ENCODE measurements around the gene ADAMTSL1. TPM values are rescaled to one million over a fixed set of nuclear protein-coding genes. Genes with fewer than 3 reads are reported as not detected.

ADAMTSL1 gene
- polyA plus RNA-seq, 1 donor = 3.6 TPM

DNA sequence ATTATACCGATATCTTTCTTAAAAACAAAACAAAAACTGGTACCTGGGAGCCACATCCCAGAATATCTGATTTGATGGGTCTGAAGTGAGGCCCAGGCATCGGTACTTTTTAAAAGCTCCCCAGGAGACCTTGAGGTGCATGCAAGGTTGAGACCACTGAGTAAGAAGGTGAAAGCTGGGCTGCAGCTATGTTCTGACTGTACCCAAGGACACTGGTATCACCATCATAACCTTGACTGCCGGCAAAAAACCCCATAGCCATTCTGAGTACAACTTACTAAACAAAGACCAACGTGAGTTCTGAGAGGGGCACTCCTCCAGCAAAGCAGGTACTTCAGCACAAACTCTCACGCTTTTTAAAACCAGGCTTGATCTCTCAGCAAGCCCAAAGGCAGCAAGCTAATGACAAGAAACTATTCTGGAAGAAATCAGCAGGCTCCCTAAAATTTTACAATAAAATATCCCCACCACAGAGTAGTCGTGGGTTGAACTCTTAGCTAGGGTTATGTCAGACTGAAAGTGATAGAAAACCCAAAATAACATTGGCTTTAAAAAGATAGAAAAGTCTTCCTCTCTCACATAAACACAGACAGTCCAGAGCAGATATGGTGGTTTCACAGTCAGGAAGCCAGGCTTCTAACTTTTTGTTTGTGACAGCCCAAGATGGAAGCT is 295.1 kb downstream of the ADAMTSL1 start:
- Histone ChIP-seq H3K27me3 (ENCODE audit: control insufficient read depth, insufficient read depth, low read length) (peaks cover 3% of the 10 kb centered on the region), H3K4me3 (ENCODE audit: low read length) (no peak overlapping the region), H3K27ac (ENCODE audit: low read length) (no peak overlapping the region), H3K36me3 (ENCODE audit: control insufficient read depth, insufficient read depth, low read length) (no peaks in the 10 kb centered on the region), H3K9me3 (ENCODE audit: control insufficient read depth, low read depth, low read length) (no peaks in the 10 kb centered on the region), H3K4me1 (ENCODE audit: control insufficient read depth, insufficient read depth, low read length) (no peaks in the 10 kb centered on the region)
- no peak for DNase-seq
- no CpG with 5 or more reads among the region's 6 CpGs for WGBS (ENCODE audit: insufficient coverage, low lambda C conversion rate)

DNA sequence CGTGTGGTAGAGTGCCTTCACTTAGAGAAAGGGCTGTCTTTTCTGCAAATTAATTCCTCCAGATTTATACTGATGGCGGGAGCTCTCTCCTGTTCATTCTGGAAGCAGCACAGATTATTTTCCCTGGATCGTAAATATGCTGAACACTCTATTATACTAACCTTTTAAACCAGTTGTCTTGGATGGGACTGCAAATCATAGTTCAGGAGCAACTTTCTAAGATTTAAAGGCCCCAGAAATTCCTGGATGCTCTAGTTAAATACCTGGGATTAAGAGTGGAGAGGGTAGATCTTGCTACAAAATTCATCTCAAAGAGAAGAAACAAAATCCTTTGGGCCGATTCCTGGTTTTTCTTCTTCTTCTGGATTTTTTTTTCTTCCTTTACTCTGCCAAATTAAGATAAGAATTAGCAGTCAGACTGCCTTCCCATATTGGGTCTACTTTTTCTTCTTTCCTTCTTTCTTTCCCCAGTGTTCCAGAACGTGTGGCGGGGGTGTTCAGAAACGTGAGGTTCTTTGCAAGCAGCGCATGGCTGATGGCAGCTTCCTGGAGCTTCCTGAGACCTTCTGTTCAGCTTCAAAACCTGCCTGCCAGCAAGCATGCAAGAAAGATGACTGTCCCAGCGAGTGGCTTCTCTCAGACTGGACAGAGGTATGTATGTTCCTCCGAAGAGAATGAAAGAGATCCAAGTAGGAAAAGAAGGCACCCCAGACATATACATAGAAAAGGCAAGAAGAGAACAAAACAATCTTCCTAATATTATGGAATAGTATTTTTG is 296.4 kb downstream of the ADAMTSL1 start:
- Histone ChIP-seq H3K27me3 (ENCODE audit: control insufficient read depth, insufficient read depth, low read length) (peaks cover 3% of the 10 kb centered on the region), H3K27ac (ENCODE audit: low read length) (no peak overlapping the region)
- no CpG with 5 or more reads among the region's 10 CpGs for WGBS (ENCODE audit: insufficient coverage, low lambda C conversion rate)

DNA sequence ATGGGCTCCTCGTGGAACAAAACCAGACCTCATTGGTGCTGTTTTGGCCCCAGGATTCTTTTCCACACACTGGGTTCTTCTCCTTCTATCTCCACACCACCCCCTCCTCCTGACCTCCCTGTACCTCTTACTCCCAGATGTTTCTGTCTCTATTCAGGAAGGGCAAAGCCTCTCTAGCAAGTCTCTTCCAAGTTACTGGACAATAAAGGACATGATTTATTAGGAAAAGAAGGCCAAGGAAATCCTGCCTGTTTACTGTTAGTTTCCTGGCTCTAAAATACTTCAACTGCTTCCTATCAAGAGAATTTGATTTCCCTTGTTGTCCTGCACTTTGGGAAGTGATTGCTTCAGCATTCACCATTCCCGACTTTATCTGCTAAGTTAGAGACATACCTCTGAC is 297.1 kb downstream of the ADAMTSL1 start:
- no peaks in the 10 kb centered on the region for H3K9me3 ChIP-seq (ENCODE audit: control insufficient read depth, low read depth, low read length)
- no peak overlapping the region for H3K27ac ChIP-seq (ENCODE audit: low read length)
- 100% methylated on average over 2 of the region's 2 CpGs for WGBS (ENCODE audit: insufficient coverage, low lambda C conversion rate)
- H3K36me3 ChIP-seq (ENCODE audit: control insufficient read depth, insufficient read depth, low read length) = no peaks in the 10 kb centered on the region
- DNase-seq = no peak
- no peaks in the 10 kb centered on the region for H3K4me1 ChIP-seq (ENCODE audit: control insufficient read depth, insufficient read depth, low read length)
- peaks cover 3% of the 10 kb centered on the region for H3K27me3 ChIP-seq (ENCODE audit: control insufficient read depth, insufficient read depth, low read length)
- no peak overlapping the region for H3K4me3 ChIP-seq (ENCODE audit: low read length)

More for the DNA sequence above, 296.4 kb downstream of the ADAMTSL1 start:
- no peak overlapping the region for H3K4me3 ChIP-seq (ENCODE audit: low read length)
- no peak for DNase-seq
- H3K36me3 ChIP-seq (ENCODE audit: control insufficient read depth, insufficient read depth, low read length) = no peaks in the 10 kb centered on the region
- no peaks in the 10 kb centered on the region for H3K9me3 ChIP-seq (ENCODE audit: control insufficient read depth, low read depth, low read length)
- no peaks in the 10 kb centered on the region for H3K4me1 ChIP-seq (ENCODE audit: control insufficient read depth, insufficient read depth, low read length)

DNA sequence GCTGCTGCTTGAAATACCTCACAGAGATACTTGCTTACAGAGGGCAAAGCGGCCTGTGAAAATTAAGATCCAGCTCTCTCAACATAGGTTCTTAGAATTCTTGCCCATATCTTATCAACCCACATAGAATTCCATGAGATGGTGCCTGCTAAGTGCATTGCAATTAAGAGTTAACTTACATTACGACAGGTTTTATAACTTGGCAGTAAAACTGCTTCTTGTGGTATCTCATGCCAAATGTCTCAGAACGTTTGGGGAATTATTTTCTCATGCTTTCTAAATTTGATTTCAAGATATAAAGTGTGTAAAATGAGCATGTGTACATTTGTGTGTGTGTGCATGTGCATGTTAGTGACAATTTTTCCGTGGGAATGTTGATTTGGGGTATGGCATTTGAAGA is 297.8 kb downstream of the ADAMTSL1 start:
- H3K9me3 ChIP-seq (ENCODE audit: control insufficient read depth, low read depth, low read length) = peaks cover 2% of the 10 kb centered on the region
- no peaks in the 10 kb centered on the region for H3K36me3 ChIP-seq (ENCODE audit: control insufficient read depth, insufficient read depth, low read length)
- no peak for DNase-seq
- no peak overlapping the region for H3K27ac ChIP-seq (ENCODE audit: low read length)
- no peaks in the 10 kb centered on the region for H3K4me1 ChIP-seq (ENCODE audit: control insufficient read depth, insufficient read depth, low read length)
- peaks cover 3% of the 10 kb centered on the region for H3K27me3 ChIP-seq (ENCODE audit: control insufficient read depth, insufficient read depth, low read length)
- H3K4me3 ChIP-seq (ENCODE audit: low read length) = no peak overlapping the region
- WGBS (ENCODE audit: insufficient coverage, low lambda C conversion rate) = 25% methylated on average over 2 of the region's 4 CpGs

- Histone ChIP-seq H3K27me3 (ENCODE audit: control insufficient read depth, insufficient read depth, low read length) (no peaks in the 10 kb centered on the region), H3K27ac (ENCODE audit: low read length) (no peak overlapping the region), H3K4me1 (ENCODE audit: control insufficient read depth, insufficient read depth, low read length) (no peaks in the 10 kb centered on the region), H3K4me3 (ENCODE audit: low read length) (no peak overlapping the region), H3K36me3 (ENCODE audit: control insufficient read depth, insufficient read depth, low read length) (no peaks in the 10 kb centered on the region), H3K9me3 (ENCODE audit: control insufficient read depth, low read depth, low read length) (peaks cover 11% of the 10 kb centered on the region)
- WGBS (ENCODE audit: insufficient coverage, low lambda C conversion rate) = no CpG with 5 or more reads among the region's 1 CpG
- DNase-seq = no peak
Observed at GRCh38 chr9:18775241-18775640, 301.3 kb downstream of the ADAMTSL1 start.

- no peaks in the 10 kb centered on the region for H3K4me1 ChIP-seq (ENCODE audit: control insufficient read depth, insufficient read depth, low read length)
- H3K27me3 ChIP-seq (ENCODE audit: control insufficient read depth, insufficient read depth, low read length) = no peaks in the 10 kb centered on the region
- H3K9me3 ChIP-seq (ENCODE audit: control insufficient read depth, low read depth, low read length) = peaks cover 11% of the 10 kb centered on the region
- H3K36me3 ChIP-seq (ENCODE audit: control insufficient read depth, insufficient read depth, low read length) = no peaks in the 10 kb centered on the region
- no peak overlapping the region for H3K4me3 ChIP-seq (ENCODE audit: low read length)
- WGBS (ENCODE audit: insufficient coverage, low lambda C conversion rate) = 27% methylated on average over 2 of the region's 6 CpGs
- no peak overlapping the region for H3K27ac ChIP-seq (ENCODE audit: low read length)
- no peak for DNase-seq
Observed at GRCh38 chr9:18775930-18776329, 302.0 kb downstream of the ADAMTSL1 start.

DNA sequence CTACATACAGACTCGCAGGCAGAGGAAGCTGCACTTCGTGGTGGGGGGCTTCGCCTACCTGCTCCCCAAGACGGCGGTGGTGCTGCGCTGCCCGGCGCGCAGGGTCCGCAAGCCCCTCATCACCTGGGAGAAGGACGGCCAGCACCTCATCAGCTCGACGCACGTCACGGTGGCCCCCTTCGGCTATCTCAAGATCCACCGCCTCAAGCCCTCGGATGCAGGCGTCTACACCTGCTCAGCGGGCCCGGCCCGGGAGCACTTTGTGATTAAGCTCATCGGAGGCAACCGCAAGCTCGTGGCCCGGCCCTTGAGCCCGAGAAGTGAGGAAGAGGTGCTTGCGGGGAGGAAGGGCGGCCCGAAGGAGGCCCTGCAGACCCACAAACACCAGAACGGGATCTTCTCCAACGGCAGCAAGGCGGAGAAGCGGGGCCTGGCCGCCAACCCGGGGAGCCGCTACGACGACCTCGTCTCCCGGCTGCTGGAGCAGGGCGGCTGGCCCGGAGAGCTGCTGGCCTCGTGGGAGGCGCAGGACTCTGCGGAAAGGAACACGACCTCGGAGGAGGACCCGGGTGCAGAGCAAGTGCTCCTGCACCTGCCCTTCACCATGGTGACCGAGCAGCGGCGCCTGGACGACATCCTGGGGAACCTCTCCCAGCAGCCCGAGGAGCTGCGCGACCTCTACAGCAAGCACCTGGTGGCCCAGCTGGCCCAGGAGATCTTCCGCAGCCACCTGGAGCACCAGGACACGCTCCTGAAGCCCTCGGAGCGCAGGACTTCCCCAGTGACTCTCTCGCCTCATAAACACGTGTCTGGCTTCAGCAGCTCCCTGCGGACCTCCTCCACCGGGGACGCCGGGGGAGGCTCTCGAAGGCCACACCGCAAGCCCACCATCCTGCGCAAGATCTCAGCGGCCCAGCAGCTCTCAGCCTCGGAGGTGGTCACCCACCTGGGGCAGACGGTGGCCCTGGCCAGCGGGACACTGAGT is 303.2 kb downstream of the ADAMTSL1 start:
- Histone ChIP-seq H3K4me1 (ENCODE audit: control insufficient read depth, insufficient read depth, low read length) (no peaks in the 10 kb centered on the region), H3K9me3 (ENCODE audit: control insufficient read depth, low read depth, low read length) (peaks cover 11% of the 10 kb centered on the region), H3K36me3 (ENCODE audit: control insufficient read depth, insufficient read depth, low read length) (no peaks in the 10 kb centered on the region), H3K4me3 (ENCODE audit: low read length) (no peak overlapping the region), H3K27me3 (ENCODE audit: control insufficient read depth, insufficient read depth, low read length) (no peaks in the 10 kb centered on the region), H3K27ac (ENCODE audit: low read length) (no peak overlapping the region)
- no peak for DNase-seq
- no CpG with 5 or more reads among the region's 73 CpGs for WGBS (ENCODE audit: insufficient coverage, low lambda C conversion rate)

DNA sequence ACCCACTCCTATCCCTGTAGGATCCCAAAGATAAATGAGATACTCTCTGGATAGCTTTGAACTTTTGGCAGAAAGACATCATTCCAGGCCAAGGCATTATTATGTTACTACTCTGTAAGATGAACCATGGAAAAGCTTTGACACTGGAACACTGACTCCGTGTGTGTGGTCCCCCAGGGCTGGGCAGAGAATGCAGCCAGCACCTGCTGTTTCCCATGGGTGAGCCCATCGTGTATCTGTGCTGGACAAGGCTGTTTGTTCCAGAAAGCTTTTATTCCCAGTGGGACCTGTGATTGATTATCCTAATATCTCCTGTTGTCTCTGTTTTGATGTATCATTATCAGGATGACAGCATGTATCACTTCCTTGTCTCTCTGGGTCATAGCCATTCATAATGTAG is 304.2 kb downstream of the ADAMTSL1 start:
- no peaks in the 10 kb centered on the region for H3K4me1 ChIP-seq (ENCODE audit: control insufficient read depth, insufficient read depth, low read length)
- no peaks in the 10 kb centered on the region for H3K27me3 ChIP-seq (ENCODE audit: control insufficient read depth, insufficient read depth, low read length)
- no CpG with 5 or more reads among the region's 2 CpGs for WGBS (ENCODE audit: insufficient coverage, low lambda C conversion rate)
- no peak overlapping the region for H3K4me3 ChIP-seq (ENCODE audit: low read length)
- H3K9me3 ChIP-seq (ENCODE audit: control insufficient read depth, low read depth, low read length) = peaks cover 11% of the 10 kb centered on the region
- H3K36me3 ChIP-seq (ENCODE audit: control insufficient read depth, insufficient read depth, low read length) = no peaks in the 10 kb centered on the region
- no peak for DNase-seq
- no peak overlapping the region for H3K27ac ChIP-seq (ENCODE audit: low read length)

GRCh38 chr9:18778846-18779245 is 304.9 kb downstream of the ADAMTSL1 start:
- no peaks in the 10 kb centered on the region for H3K36me3 ChIP-seq (ENCODE audit: control insufficient read depth, insufficient read depth, low read length)
- DNase-seq = no peak
- H3K27me3 ChIP-seq (ENCODE audit: control insufficient read depth, insufficient read depth, low read length) = no peaks in the 10 kb centered on the region
- 93% methylated on average over 2 of the region's 2 CpGs for WGBS (ENCODE audit: insufficient coverage, low lambda C conversion rate)
- H3K9me3 ChIP-seq (ENCODE audit: control insufficient read depth, low read depth, low read length) = peaks cover 11% of the 10 kb centered on the region
- H3K4me3 ChIP-seq (ENCODE audit: low read length) = no peak overlapping the region
- H3K27ac ChIP-seq (ENCODE audit: low read length) = no peak overlapping the region
- H3K4me1 ChIP-seq (ENCODE audit: control insufficient read depth, insufficient read depth, low read length) = no peaks in the 10 kb centered on the region

GRCh38 chr9:18783909-18784308 is 310.0 kb downstream of the ADAMTSL1 start:
- Histone ChIP-seq H3K27me3 (ENCODE audit: control insufficient read depth, insufficient read depth, low read length) (no peaks in the 10 kb centered on the region), H3K36me3 (ENCODE audit: control insufficient read depth, insufficient read depth, low read length) (no peaks in the 10 kb centered on the region), H3K4me3 (ENCODE audit: low read length) (no peak overlapping the region), H3K27ac (ENCODE audit: low read length) (no peak overlapping the region), H3K4me1 (ENCODE audit: control insufficient read depth, insufficient read depth, low read length) (no peaks in the 10 kb centered on the region), H3K9me3 (ENCODE audit: control insufficient read depth, low read depth, low read length) (no peaks in the 10 kb centered on the region)
- 73% methylated on average over 2 of the region's 3 CpGs for WGBS (ENCODE audit: insufficient coverage, low lambda C conversion rate)
- DNase-seq = no peak

All from large intestine (tissue), 3 donors.